Esophagus squamous epithelium (tissue), 4 donors: Measurements from ENCODE around the gene GJD3.

Experiments used
- POLR2A ChIP-seq, 4 donors: fragments of 450-650 bp; IDR thresholded peaks; one replicate each; pipeline ENCODE4 v1.6.1; 2017; ENCODE audit warnings: antibody characterized with exemption in 4 of 4, mild to moderate bottlenecking in 4 of 4, moderate library complexity in 3 of 4
- TF ChIP-seq, protein P1 (sequence below), 6 experiments: fragments of 450-650 bp in 4 of 6; fragments of 200-600 bp in 2 of 6; sonication (generic) in 2 of 6; IDR thresholded peaks; one replicate each; pipeline ENCODE4 v1.5.1; 2016 to 2019; ENCODE audit warnings: antibody characterized with exemption in 6 of 6, mild to moderate bottlenecking in 4 of 6, moderate library complexity in 4 of 6

DNA sequence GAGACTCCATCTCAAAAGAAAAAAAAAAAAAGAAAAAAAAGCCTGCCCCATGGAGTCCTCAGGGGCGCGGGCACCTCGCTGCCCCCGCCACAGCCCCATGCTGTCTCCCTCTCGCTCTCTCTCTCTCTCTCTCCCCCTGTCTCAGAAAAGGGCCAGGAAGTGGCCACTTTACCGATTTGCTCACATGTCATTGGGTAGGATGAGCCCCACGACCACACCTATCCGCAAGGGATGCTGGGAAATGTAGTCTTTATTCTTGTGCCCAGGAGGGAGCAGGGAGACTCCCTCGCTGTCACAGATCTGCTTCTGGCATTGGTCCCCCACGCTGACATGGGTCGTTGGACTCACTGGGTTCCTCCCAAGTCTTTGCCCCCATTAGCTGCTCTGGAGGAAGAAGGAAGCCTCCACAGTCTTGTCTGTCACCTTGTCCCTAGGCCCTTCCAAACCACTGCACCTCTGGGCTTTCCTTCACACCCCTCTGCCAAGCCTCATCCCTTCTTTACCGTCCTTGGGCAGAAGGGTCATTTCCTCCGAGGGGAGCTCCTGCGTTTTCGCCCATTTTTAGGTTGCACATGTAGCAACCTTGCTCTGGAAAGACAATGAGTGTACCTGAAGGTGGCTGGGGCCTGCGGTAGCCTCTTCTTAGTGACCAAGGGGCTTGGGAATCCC lies 6.9 kb upstream of the GJD3 start:
- TF ChIP-seq, protein P1, sequence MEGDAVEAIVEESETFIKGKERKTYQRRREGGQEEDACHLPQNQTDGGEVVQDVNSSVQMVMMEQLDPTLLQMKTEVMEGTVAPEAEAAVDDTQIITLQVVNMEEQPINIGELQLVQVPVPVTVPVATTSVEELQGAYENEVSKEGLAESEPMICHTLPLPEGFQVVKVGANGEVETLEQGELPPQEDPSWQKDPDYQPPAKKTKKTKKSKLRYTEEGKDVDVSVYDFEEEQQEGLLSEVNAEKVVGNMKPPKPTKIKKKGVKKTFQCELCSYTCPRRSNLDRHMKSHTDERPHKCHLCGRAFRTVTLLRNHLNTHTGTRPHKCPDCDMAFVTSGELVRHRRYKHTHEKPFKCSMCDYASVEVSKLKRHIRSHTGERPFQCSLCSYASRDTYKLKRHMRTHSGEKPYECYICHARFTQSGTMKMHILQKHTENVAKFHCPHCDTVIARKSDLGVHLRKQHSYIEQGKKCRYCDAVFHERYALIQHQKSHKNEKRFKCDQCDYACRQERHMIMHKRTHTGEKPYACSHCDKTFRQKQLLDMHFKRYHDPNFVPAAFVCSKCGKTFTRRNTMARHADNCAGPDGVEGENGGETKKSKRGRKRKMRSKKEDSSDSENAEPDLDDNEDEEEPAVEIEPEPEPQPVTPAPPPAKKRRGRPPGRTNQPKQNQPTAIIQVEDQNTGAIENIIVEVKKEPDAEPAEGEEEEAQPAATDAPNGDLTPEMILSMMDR (IDR thresholded peaks at IDR 0.05): no peak
- no peak for TF ChIP-seq POLR2A (IDR thresholded peaks at IDR 0.05)
